Ectodermal cell (in vitro differentiated cells): ENCODE measurements around the gene OR3A1. TPM values are rescaled to one million over a fixed set of nuclear protein-coding genes. Genes with fewer than 3 reads are reported as not detected.
"Not testable (repeated sequence)": the region's sequence is repeated elsewhere in the genome, so short reads cannot be mapped to it uniquely, and the experiment has no call there.

ENCODE experiments used
- H3K27ac ChIP-seq: 2 replicates; pipeline ENCODE4 v1.7.0; 2013; ENCODE audit warnings: mild to moderate bottlenecking, low read depth, low read length; ENCODE audit not compliant: insufficient read depth, poor library complexity, severe bottlenecking
- H3K27me3 ChIP-seq: 2 replicates; pipeline ENCODE4 v1.7.0; 2013; ENCODE audit warnings: mild to moderate bottlenecking, low read length; ENCODE audit not compliant: insufficient read depth, control insufficient read depth, poor library complexity, severe bottlenecking
- H3K36me3 ChIP-seq: one replicate; pipeline ENCODE4 v1.7.0; 2013; ENCODE audit warnings: low read length; ENCODE audit not compliant: control insufficient read depth, insufficient read depth
- H3K4me1 ChIP-seq: one replicate; pipeline ENCODE4 v1.7.0; 2013; ENCODE audit warnings: low read length; ENCODE audit not compliant: control insufficient read depth, insufficient read depth
- H3K4me3 ChIP-seq: 2 replicates; pipeline ENCODE4 v1.7.0; 2013; ENCODE audit warnings: low read depth, low read length, control low read depth; ENCODE audit not compliant: insufficient read depth
- H3K9me3 ChIP-seq: 2 replicates; pipeline ENCODE4 v1.7.0; 2013; ENCODE audit warnings: mild to moderate bottlenecking, low read length, moderate library complexity; ENCODE audit not compliant: control insufficient read depth
- WGBS, 2 experiments: methylation state at CpG; one replicate each; pipeline ENCODE4 v1.1.7; 2013; ENCODE audit warnings: missing lambda C conversion rate in 2 of 2; 5-methylcytosine and 5-hydroxymethylcytosine counted together
- polyA plus RNA-seq, 4 experiments: library from polyadenylated mRNA; stranded (reverse); fragments of 50-300 nt; gene quantifications; one replicate each; pipeline ENCODE4 v1.2.3, GENCODE V29; 2013

Gene OR3A1
- not detected for polyA plus RNA-seq (2013, experiment 1 of 4)
- polyA plus RNA-seq (2013, experiment 2 of 4): not detected
- not detected for polyA plus RNA-seq (2013, experiment 3 of 4)
- polyA plus RNA-seq (2013, experiment 4 of 4): not detected

- H3K4me1 ChIP-seq: no peaks in the 10 kb centered on the region
- no peaks in the 10 kb centered on the region for H3K9me3 ChIP-seq
- 79 to 86% methylated on average over 6 of the region's 6 CpGs for WGBS, 2 experiments
- no peak within 1 kb of the TSS for H3K4me3 ChIP-seq
- H3K27me3 ChIP-seq: no peaks in the 10 kb centered on the region
- no peak within 1 kb of the TSS for H3K27ac ChIP-seq
- no peaks in the 10 kb centered on the region for H3K36me3 ChIP-seq
Observed at GRCh38 chr17:3298260-3298659, at the start of gene OR3A1. TSS of gene OR3A1 (minus strand) at chr17:3298360. CDS start at chr17:3292582, 5,778 bp downstream.

- not testable (repeated sequence) for H3K4me3 ChIP-seq, H3K27me3 ChIP-seq, H3K36me3 ChIP-seq, H3K27ac ChIP-seq, H3K9me3 ChIP-seq, H3K4me1 ChIP-seq
- 86% methylated on average over 12 of the region's 12 CpGs for WGBS, 2 experiments
Observed at GRCh38 chr17:3342782-3343181, 44.6 kb upstream of the OR3A1 start.

- H3K9me3 ChIP-seq: no peaks in the 10 kb centered on the region
- WGBS, 2 experiments: 55 to 61% methylated on average over 4 of the region's 4 CpGs
Observed at GRCh38 chr17:3335876-3336275, 37.7 kb upstream of the OR3A1 start.

GRCh38 chr17:3318336-3318735 is 20.2 kb upstream of the OR3A1 start:
- 57 to 61% methylated on average over 5 of the region's 5 CpGs for WGBS, 2 experiments
- H3K9me3 ChIP-seq: peaks cover 2% of the 10 kb centered on the region
- no peak overlapping the region for H3K27ac ChIP-seq
- H3K36me3 ChIP-seq: no peaks in the 10 kb centered on the region
- H3K4me1 ChIP-seq: no peaks in the 10 kb centered on the region
- H3K27me3 ChIP-seq: no peaks in the 10 kb centered on the region
- no peak overlapping the region for H3K4me3 ChIP-seq

More at GRCh38 chr17:3335876-3336275, 37.7 kb upstream of the OR3A1 start:
- no peaks in the 10 kb centered on the region for H3K4me1 ChIP-seq
- H3K27me3 ChIP-seq: no peaks in the 10 kb centered on the region
- no peaks in the 10 kb centered on the region for H3K36me3 ChIP-seq
- no peak overlapping the region for H3K4me3 ChIP-seq
- no peak overlapping the region for H3K27ac ChIP-seq

GRCh38 chr17:3316836-3317235 is 18.7 kb upstream of the OR3A1 start:
- Histone ChIP-seq H3K36me3 (no peaks in the 10 kb centered on the region), H3K9me3 (peaks cover 2% of the 10 kb centered on the region), H3K4me3 (no peak overlapping the region), H3K4me1 (no peaks in the 10 kb centered on the region), H3K27ac (no peak overlapping the region), H3K27me3 (no peaks in the 10 kb centered on the region)
- 85 to 88% methylated on average over 3 of the region's 3 CpGs for WGBS, 2 experiments

- no peak overlapping the region for H3K4me3 ChIP-seq
- no peaks in the 10 kb centered on the region for H3K9me3 ChIP-seq
- no peaks in the 10 kb centered on the region for H3K36me3 ChIP-seq
- no peaks in the 10 kb centered on the region for H3K27me3 ChIP-seq
- H3K4me1 ChIP-seq: no peaks in the 10 kb centered on the region
- H3K27ac ChIP-seq: no peak overlapping the region
- 68 to 70% methylated on average over 4 of the region's 4 CpGs for WGBS, 2 experiments
Observed at GRCh38 chr17:3308603-3309002, 10.4 kb upstream of the OR3A1 start.

- no peaks in the 10 kb centered on the region for H3K36me3 ChIP-seq
- no peaks in the 10 kb centered on the region for H3K4me1 ChIP-seq
- no peaks in the 10 kb centered on the region for H3K9me3 ChIP-seq
- H3K27ac ChIP-seq: no peak overlapping the region
- H3K27me3 ChIP-seq: no peaks in the 10 kb centered on the region
- WGBS, 2 experiments: 51 to 55% methylated on average over 4 of the region's 4 CpGs
- no peak overlapping the region for H3K4me3 ChIP-seq
Observed at GRCh38 chr17:3295632-3296031, 2.5 kb downstream of the OR3A1 start.

GRCh38 chr17:3293548-3293947 is 4.6 kb downstream of the OR3A1 start:
- not testable (repeated sequence) for H3K4me3 ChIP-seq, H3K27ac ChIP-seq, H3K9me3 ChIP-seq, H3K36me3 ChIP-seq, H3K4me1 ChIP-seq, H3K27me3 ChIP-seq
- WGBS, 2 experiments: 84 to 90% methylated on average over 1 of the region's 1 CpG

GRCh38 chr17:3282901-3283300 is 15.3 kb downstream of the OR3A1 start:
- Histone ChIP-seq H3K27me3 (no peaks in the 10 kb centered on the region), H3K4me3 (no peak overlapping the region), H3K36me3 (no peaks in the 10 kb centered on the region), H3K9me3 (no peaks in the 10 kb centered on the region), H3K27ac (no peak overlapping the region), H3K4me1 (no peaks in the 10 kb centered on the region)
- 76 to 80% methylated on average over 1 of the region's 1 CpG for WGBS, 2 experiments

- H3K4me1 ChIP-seq: no peaks in the 10 kb centered on the region
- no peaks in the 10 kb centered on the region for H3K36me3 ChIP-seq
- H3K27ac ChIP-seq: no peak overlapping the region
- no peak overlapping the region for H3K4me3 ChIP-seq
- WGBS, 2 experiments: 90 to 94% methylated on average over 3 of the region's 4 CpGs
- no peaks in the 10 kb centered on the region for H3K27me3 ChIP-seq
- no peaks in the 10 kb centered on the region for H3K9me3 ChIP-seq
Observed at GRCh38 chr17:3276126-3276525, 22.0 kb downstream of the OR3A1 start.
